K562 (cell line): ENCODE results near the gene AP2M1. TPM values are rescaled to one million over a fixed set of nuclear protein-coding genes. Genes with fewer than 3 reads are reported as not detected.

Source experiments
- ATAC-seq: fragments of 200-7000 bp; cut with Tn5 transposase; 3 replicates; pipeline ENCODE4 v1.9.1; 2020; ENCODE audit warnings: moderate library complexity
- BruUV-seq: library from RNA; stranded (reverse); fragments of 400-500 nt; replicated peaks from 2 replicates; lab custom pipeline; 2021; lab: Mats Ljungman, UMichigan
- CTCF ChIA-PET: fragments of 300-600 bp; formaldehyde crosslinking; extraction: SDS; loops from one replicate; lab custom pipeline; 2021; ENCODE audit warnings: low intra/inter-chr PET ratio; lab: Yijun Ruan, JAX
- POLR2A ChIA-PET: fragments of 300-600, 350-650 bp; sonication (Branson Sonifier 250); formaldehyde crosslinking; extraction: SDS; loops from one replicate; lab custom pipeline; 2021; ENCODE audit warnings: antibody characterized with exemption, inconsistent platforms; lab: Yijun Ruan, JAX
- DNase-seq, 4 experiments: peaks; one replicate each; pipeline versions ENCODE4 v3.0.0 to v3.0.0-alpha.2; 2011 to 2018; ENCODE audit warnings: low spot score in 3 of 4, mixed read lengths in 3 of 4; ENCODE audit errors: extremely low read depth in 1 of 4
- FAIRE-seq: peaks from 2 replicates; lab custom pipeline; 2011; peaks lifted over from hg19 to GRCh38; lab: Jason Lieb, UNC
- H2AFZ ChIP-seq: 2 replicates; pipeline ENCODE4 v1.6.0; 2011; ENCODE audit warnings: low read depth, low read length, control low read depth, inconsistent platforms
- H3K27ac ChIP-seq: fragments of 200-600 bp; 3 replicates; pipeline ENCODE4 v1.8.0; 2011; ENCODE audit warnings: low read depth, mild to moderate bottlenecking, control low read depth, inconsistent platforms, low read length, moderate library complexity, mixed read lengths; ENCODE audit errors: extremely low read depth
- H3K27me3 ChIP-seq, 2 experiments: fragments of 300-600 bp in 1 of 2; 2 replicates in 1 of 2; 3 replicates in 1 of 2; pipeline versions ENCODE4 v1.6.0 to v1.8.0; 2011; ENCODE audit warnings: inconsistent platforms in 2 of 2, low read length in 2 of 2, mild to moderate bottlenecking in 1 of 2, mixed read lengths in 1 of 2, moderate library complexity in 1 of 2; ENCODE audit not compliant: control insufficient read depth in 2 of 2, insufficient read depth in 2 of 2
- H3K36me3 ChIP-seq: fragments of 300-600 bp; 3 replicates; pipeline ENCODE4 v1.8.0; 2011; ENCODE audit warnings: mild to moderate bottlenecking, low read length, inconsistent platforms; ENCODE audit not compliant: control insufficient read depth, insufficient read depth
- H3K4me1 ChIP-seq, 2 experiments: fragments of 200-600 bp in 1 of 2; replicated peaks in 1 of 2; 2 replicates in 1 of 2; 3 replicates in 1 of 2; pipeline versions ENCODE4 v1.5.1 to v1.8.0; 2011; ENCODE audit warnings: inconsistent platforms in 2 of 2, low read length in 2 of 2, mild to moderate bottlenecking in 1 of 2, mixed read lengths in 1 of 2, moderate library complexity in 1 of 2; ENCODE audit not compliant: control insufficient read depth in 2 of 2, insufficient read depth in 2 of 2
- H3K4me2 ChIP-seq: 2 replicates; pipeline ENCODE4 v1.6.1; 2011; ENCODE audit warnings: low read length, control low read depth, inconsistent platforms, mixed read lengths; ENCODE audit not compliant: insufficient read depth
- H3K4me3 ChIP-seq: fragments of 200-600 bp; sonication (generic), shearing (Covaris generic); 2 replicates; pipeline ENCODE4 v1.5.1; 2016; ENCODE audit warnings: control low read depth, inconsistent platforms
- H3K79me2 ChIP-seq: fragments of 200-600 bp; 3 replicates; pipeline ENCODE4 v1.8.0; 2011; ENCODE audit warnings: low read length, inconsistent platforms; ENCODE audit not compliant: control insufficient read depth, insufficient read depth
- H3K9ac ChIP-seq, 2 experiments: 2 replicates each; pipeline versions ENCODE4 v1.6.0 to v1.6.1; 2011; ENCODE audit warnings: low read depth in 2 of 2, low read length in 2 of 2, control low read depth in 1 of 2, inconsistent platforms in 1 of 2, mild to moderate bottlenecking in 1 of 2, mixed read lengths in 1 of 2; ENCODE audit not compliant: insufficient read depth in 1 of 2
- H3K9me1 ChIP-seq: one replicate; pipeline ENCODE4 v1.6.0; 2011; ENCODE audit warnings: inconsistent platforms, mild to moderate bottlenecking, low read length, moderate library complexity; ENCODE audit not compliant: control insufficient read depth, insufficient read depth
- H3K9me3 ChIP-seq: replicated peaks from 2 replicates; pipeline ENCODE4 v1.5.1; 2011; ENCODE audit warnings: low read depth, low read length, inconsistent platforms; ENCODE audit not compliant: control insufficient read depth, insufficient read depth
- H4K20me1 ChIP-seq: replicated peaks from 2 replicates; pipeline ENCODE4 v1.6.1; 2011; ENCODE audit warnings: low read length, inconsistent platforms, mixed read lengths; ENCODE audit not compliant: control insufficient read depth, insufficient read depth
- CHD7 ChIP-seq: fragments of 200-600 bp; sonication (generic); IDR thresholded peaks from one replicate; pipeline ENCODE4 v1.6.1; 2012; ENCODE audit warnings: mild to moderate bottlenecking, low read depth, low read length, inconsistent platforms
- DIDO1 ChIP-seq: fragments of 450-650 bp; IDR thresholded peaks from 2 replicates; pipeline ENCODE4 v1.6.1; 2016; ENCODE audit warnings: low read depth, missing biosample characterization, missing genetic modification characterization
- KLF10 ChIP-seq: fragments of 250-450 bp; sonication (Bioruptor Pico); IDR thresholded peaks from 2 replicates; pipeline ENCODE4 v1.6.1; 2021; ENCODE audit warnings: matching md5 sums
- MIER1 ChIP-seq: fragments of 450-650 bp; IDR thresholded peaks from 2 replicates; pipeline ENCODE4 v1.6.1; 2016; ENCODE audit warnings: antibody characterized with exemption, mild to moderate bottlenecking, low read depth
- NUFIP1 ChIP-seq: fragments of 450-650 bp; IDR thresholded peaks from 2 replicates; pipeline ENCODE4 v1.6.1; 2018; ENCODE audit not compliant: partially characterized antibody
- SMAD2 ChIP-seq: fragments of 150-350 bp; IDR thresholded peaks from 2 replicates; pipeline ENCODE4 v1.6.1; 2014; ENCODE audit warnings: low read depth, mild to moderate bottlenecking, low read length
- SPI1 ChIP-seq: IDR thresholded peaks from 2 replicates; pipeline ENCODE4 v1.6.1; 2011; ENCODE audit warnings: low read depth, low read length, control low read depth, borderline replicate concordance
- ZNF197 ChIP-seq: fragments of 200-800 bp; sonication (Bioruptor generic); IDR thresholded peaks from 2 replicates; pipeline ENCODE4 v1.6.1; 2016; ENCODE audit warnings: low read depth, missing genetic modification characterization, missing compliant biosample characterization
- WGBS: fragments of 100-300 bp; shearing (Covaris generic); methylation state at CpG from one replicate; pipeline ENCODE4 v1.1.6; 2016; ENCODE audit warnings: low coverage, mixed read lengths; ENCODE audit not compliant: insufficient coverage; ENCODE audit errors: missing lambda C conversion rate; 5-methylcytosine and 5-hydroxymethylcytosine counted together
- in situ Hi-C: fragments of 300-500 bp; cut with MboI; formaldehyde crosslinking; loops from 4 replicates; pipeline ENCODE4 v1.15.0; 2018; ENCODE audit warnings: inconsistent platforms, mixed read lengths
- intact Hi-C: fragments of 100-400 bp; cut with micrococcal nuclease; formaldehyde crosslinking; loops from 2 replicates; pipeline ENCODE4 v1.14.2; 2022
- polyA plus RNA-seq, 8 experiments: library from polyadenylated mRNA; depleted of rRNA in 4 of 8; stranded (reverse) in 5 of 8; unstranded in 3 of 8; fragments of >200 nt; fragmentation: Nextera tagmentation in 2 of 8; fragmentation: Illumina TruSeq in 1 of 8; extraction: Ambion mirVana in 2 of 8; extraction: Trizol in 1 of 8; gene quantifications; 2 replicates each; pipeline versions ENCODE4 v1.2.1 to v1.2.3, GENCODE V29; 2011 to 2014; ENCODE audit warnings: inconsistent platforms in 1 of 8, missing spikeins in 1 of 8
- total RNA-seq, 7 experiments: library from RNA; depleted of rRNA in 6 of 7; stranded (reverse); fragments of >200 nt in 6 of 7; fragmentation: Illumina TruSeq in 2 of 7; extraction: Trizol in 2 of 7; gene quantifications; 2 replicates each; pipeline versions ENCODE4 v1.2.1 to v1.2.3, GENCODE V29; 2011 to 2021; ENCODE audit warnings: low replicate concordance in 1 of 7

AP2M1 gene
- total and polyA plus RNA-seq, 9 of the 15 experiments (the other 6 are each of a cell fraction or from before 2014, with no cell fraction given): 118 to 505 (median 296) TPM

- FAIRE-seq (peak; percentile 89), ATAC-seq (peak; percentile 90), DNase-seq (peak; percentile 90 to 96 (median 92))
- intact Hi-C loops (loop anchor here (2.0 to 5.0 kb wide), 3 partner anchors 19 to 49 kb away; partner anchors contain the start of genes AP2M1 and DVL3), in situ Hi-C loops (no loop called here)
- POLR2A ChIA-PET: interaction anchor here (0.6 to 3.9 kb wide), 14 partner anchors 9 to 450 kb away, joined by 3 to 48 read pairs (median 4); partner anchors contain the start of genes ABCC5, DVL3 and PARL
- 1% methylated on average over 36 of the region's 56 CpGs for WGBS
- H2AFZ ChIP-seq: peak within 1 kb of the TSS; percentile 95
- H3K4me3 ChIP-seq: peak within 1 kb of the TSS; percentile 97
- H3K27me3 ChIP-seq: no peaks in the 10 kb centered on the region; a peak in 1 of 5 replicates
- no peaks in the 10 kb centered on the region for H4K20me1 ChIP-seq
- peak within 1 kb of the TSS; percentile 92 for H3K27ac ChIP-seq
- H3K9ac ChIP-seq: peak within 1 kb of the TSS; percentile 99 to 100
- peaks cover 35% of the 10 kb centered on the region for H3K36me3 ChIP-seq
- H3K9me1 ChIP-seq: no peaks in the 10 kb centered on the region
- H3K79me2 ChIP-seq: peaks cover 54% of the 10 kb centered on the region
- CTCF ChIA-PET: no interaction called here
- BruUV-seq: no TSS peak
- peaks cover 7 to 13% of the 10 kb centered on the region in 2 experiments; a peak in 4 of 5 replicates for H3K4me1 ChIP-seq
- H3K4me2 ChIP-seq: peak within 1 kb of the TSS; percentile 100
- no peaks in the 10 kb centered on the region for H3K9me3 ChIP-seq
- TF ChIP-seq KLF10 (CRISPR knock-in tag) (no peak), DIDO1 (tag) (peak; percentile 91), SMAD2 (no peak), CHD7 (no peak), SPI1 (peak; percentile 90), NUFIP1 (no peak), ZNF197 (no peak), MIER1 (no peak)
Observed at GRCh38 chr3:184135149-184135910, 39.3 kb upstream of the AP2M1 start, which contains the start of gene EIF2B5. TSS of gene EIF2B5 (plus strand) at chr3:184135358. CDS start at chr3:184135386, 28 bp downstream.
